SKM-1 (cell line): ENCODE results near the gene ZC3H8.

Source experiments
- DNase-seq: peaks from one replicate; lab custom pipeline; 2025; ENCODE audit not compliant: unreplicated experiment; lab: John Stamatoyannopoulos, UW

ZC3H8 gene

DNA sequence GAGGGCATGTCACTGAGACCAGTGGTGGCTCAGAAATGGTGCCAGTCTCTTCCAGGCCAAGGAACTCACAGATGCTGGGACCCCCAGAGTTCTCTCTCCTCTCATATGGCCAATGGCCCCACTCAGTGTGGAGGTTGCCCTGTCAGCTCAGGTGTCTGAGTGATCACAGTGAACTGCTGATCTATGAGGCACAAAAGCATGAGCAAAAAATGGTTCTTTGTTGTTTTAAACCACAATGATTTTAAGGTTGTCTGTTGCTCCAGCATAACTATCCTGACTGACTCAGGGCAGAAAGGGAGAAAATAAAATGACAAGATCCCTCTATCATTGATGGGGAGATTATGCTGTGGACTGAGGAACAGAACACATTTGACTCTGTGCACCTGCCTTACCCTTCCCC lies 58.9 kb downstream of the ZC3H8 start:
- DNase-seq, result no peak

DNA sequence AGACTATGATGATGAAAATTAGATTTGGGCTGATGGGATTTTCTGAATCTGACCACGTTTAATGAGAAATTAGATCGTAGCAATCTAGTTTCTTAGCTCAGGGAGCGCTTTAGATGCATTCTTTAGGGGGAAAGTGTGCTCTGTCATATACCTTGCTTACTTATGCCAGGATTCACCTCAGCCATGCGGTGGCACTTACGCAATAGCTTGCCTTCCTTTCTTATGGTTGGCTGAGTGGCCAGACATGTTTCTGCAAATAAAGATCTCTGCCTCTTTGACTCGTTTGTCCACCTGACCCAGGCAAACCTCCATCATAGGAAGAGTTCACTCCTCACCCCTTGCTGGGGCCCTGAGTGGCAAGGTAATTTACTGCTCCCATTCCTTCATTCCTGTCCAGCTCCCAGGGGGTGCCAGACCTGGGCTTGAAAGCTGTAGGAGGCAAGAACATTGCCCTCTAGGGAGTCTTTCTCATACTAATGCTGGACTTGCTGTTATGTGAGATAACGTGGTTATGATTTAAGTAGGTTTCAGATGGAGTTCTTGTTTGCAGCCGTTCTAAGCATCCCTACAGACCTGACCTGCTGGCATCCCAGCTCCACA lies 59.6 kb downstream of the ZC3H8 start:
- DNase-seq, result no peak

DNA sequence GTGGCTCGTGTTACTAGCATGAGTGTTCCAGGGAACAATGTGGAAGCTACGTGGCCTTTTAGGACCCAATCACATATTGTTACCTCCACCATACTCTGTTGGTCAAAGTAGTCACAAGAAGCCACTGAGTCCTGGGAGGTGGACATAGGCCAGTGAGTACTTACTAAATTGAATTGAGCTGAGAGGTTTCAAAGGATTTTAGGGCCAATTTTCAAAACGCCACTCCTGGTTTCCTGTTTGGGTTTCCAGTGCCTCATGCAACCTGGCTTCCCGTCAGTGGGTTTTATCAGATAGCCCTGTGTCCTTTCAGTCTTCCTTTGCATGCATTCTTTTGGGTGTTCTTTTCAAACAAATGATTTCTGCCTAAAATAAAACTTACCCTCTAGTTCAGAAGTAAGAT lies 60.4 kb downstream of the ZC3H8 start:
- no peak for DNase-seq

DNA sequence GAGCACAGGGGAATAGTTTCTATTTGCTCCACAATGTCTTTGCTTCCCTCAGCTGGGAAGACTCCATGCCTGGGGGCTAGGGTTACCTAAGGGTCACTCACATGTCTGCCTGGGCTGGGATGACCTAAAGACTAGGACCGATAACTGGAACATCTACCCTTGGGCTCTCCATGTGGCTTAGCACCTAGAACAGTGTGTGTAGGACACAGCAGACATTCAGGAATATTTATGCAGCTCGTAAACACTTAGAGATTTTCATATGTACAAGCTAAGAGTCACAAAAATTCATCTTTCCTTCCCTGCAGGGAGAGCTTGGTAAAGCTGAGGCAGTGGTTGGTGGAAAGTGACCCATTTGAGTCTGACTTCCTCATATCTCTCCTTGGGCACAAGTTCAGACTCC lies 60.8 kb downstream of the ZC3H8 start:
- no peak for DNase-seq

DNA sequence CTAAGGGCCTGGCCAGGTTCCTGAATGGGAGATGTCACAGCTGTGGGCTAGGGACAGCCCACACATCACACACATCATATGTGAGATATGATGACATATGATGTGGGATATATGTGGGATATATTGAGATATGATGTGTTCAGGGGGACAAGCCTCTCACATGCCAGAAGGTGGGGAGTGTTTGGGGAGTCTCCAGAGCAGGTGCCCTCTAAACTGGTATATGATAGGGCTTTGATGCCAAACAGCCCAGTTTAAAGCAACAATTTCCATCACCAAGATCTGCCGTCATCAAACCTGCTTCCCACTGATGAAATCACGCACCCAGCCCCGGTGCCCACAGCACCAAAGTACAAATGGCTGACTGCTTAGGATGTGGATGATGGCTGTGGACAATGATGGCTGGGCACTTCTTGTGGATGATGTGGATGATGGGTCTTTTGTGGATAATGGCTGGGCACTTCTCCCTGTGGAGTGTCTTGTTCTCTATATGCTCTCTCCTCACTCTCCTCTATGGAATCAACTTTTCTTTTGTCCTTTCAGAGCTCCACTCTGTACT lies 65.8 kb downstream of the ZC3H8 start:
- DNase-seq, result no peak

DNA sequence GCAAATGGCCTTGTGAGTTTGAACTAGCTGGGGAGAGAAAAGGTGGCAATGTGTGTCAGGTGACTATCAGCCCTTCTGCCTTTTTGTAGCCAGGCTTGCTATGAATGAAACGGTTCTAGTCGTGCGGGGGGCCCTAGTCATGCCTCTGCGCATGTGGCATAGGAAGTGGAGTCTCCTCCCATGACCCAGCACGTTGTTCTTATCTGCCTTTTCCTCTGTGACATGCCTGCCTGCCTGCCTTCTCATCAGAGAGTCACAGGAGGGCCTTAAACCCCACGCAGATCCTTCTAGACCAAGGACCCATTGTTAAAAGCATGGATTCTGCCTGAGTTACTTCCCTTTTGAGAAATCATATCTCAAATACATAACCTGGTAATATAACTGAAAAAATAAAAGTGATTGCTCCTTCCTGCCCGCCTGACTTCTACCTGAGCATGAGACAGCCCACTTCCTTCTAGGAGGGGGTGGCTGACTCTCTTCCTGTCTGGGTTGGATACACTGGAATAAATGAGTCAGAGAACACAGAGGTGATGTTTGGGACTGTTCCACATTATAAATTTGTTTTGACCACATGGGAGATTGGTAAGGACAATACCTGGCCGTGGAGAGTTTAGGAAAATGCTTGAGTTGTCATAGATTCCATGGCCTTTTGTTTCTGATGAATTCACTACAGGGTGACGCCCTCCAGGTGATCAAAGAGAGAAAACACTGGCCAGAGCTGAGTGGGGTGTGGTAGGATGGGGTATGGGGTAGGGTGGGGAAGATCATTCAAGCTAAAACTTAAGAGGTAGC lies 66.8 kb downstream of the ZC3H8 start:
- no peak for DNase-seq

DNA sequence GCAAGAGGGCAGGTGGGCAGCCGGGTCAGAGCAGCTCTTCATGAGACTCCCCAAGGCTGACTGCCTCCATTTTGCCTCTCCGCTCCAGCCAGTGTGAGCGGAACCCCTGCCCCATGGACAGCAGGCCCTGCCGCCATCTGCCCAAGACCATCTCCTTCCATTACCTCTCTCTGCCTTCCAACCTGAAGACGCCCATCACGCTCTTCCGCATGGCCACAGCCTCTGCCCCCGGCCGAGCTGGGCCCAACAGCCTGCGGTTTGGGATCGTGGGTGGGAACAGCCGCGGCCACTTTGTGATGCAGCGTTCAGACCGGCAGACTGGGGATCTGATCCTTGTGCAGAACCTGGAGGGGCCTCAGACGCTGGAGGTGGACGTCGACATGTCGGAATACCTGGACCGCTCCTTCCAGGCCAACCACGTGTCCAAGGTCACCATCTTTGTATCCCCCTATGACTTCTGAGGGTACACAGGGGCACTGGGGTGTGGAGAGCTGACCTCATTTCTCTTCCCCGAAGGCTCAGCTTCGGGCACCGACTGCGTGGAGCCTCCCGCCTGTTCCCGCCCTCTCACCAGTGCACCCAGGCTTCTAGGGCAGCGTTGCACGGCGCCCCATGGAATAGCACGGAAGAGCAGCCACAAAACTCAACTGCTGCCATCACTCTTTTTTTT lies 67.7 kb downstream of the ZC3H8 start:
- DNase-seq, result no peak

DNA sequence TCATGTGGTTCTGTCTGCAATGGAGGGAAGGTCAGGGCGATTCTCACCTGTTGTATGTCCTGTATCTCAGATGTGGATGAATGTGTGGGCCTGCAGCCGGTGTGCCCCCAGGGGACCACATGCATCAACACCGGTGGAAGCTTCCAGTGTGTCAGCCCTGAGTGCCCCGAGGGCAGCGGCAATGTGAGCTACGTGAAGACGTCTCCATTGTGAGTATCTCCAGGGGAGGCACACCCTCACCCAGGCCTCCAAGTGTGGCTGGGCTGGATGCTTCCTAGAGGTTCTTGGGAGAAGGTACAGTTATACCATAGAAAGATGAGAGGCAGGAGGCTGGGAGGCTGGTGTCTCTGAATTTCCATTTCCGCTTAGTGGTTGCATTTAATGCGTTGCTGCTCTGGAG lies 69.7 kb downstream of the ZC3H8 start:
- DNase-seq, result no peak

DNA sequence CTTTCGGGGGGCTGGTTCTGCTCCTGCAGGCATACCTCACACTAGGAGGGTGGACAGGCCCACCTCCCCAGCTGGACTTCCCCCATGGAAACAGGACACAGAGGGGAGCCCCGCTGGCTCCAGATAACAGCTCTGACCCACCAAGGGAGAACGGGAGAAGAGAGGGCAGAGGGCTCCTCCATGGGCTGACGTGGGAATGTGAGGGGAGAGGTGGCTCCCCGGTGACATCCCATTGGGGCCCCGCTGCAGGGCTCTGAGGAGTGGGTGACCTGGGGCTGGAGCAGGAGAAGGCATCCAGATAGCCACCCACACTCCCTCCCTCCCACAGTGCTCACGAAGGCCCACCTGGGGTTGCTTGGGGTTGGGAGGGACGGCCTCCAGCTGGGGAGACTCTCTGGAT lies 70.7 kb downstream of the ZC3H8 start:
- DNase-seq, result no peak

DNA sequence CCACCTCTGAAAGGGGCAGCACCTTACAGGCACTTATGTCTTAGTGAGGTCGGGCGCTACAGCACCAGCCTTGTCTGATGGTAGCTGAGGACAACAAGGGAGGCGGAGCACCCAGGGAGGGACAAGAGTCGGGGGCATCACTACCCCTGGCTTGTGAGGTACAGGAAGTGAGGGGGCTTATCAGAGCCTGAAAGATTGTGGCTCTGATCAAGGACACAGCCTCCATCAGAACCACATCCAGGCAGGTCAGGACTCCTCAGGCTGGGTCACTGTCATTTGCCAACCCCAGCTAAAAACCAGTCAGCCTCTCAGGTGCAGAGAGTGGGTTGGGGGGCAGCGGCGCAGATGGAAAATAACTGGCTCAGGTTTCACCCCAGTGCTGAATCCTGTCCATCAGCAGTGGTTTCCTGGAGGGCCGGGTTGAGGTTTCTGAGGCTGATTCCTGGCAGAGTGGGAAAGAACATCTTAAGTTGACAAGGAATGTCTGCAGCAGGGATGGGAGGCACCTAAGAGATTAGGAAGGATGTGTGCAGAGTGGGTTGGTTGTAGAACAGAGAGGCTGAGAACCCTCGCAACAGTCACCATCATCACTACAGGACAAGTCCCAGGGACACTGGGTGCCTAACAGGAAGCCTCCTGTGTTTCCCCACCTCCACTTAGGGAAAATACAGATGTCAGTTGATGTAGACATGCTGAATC lies 71.4 kb downstream of the ZC3H8 start:
- DNase-seq, result no peak

DNA sequence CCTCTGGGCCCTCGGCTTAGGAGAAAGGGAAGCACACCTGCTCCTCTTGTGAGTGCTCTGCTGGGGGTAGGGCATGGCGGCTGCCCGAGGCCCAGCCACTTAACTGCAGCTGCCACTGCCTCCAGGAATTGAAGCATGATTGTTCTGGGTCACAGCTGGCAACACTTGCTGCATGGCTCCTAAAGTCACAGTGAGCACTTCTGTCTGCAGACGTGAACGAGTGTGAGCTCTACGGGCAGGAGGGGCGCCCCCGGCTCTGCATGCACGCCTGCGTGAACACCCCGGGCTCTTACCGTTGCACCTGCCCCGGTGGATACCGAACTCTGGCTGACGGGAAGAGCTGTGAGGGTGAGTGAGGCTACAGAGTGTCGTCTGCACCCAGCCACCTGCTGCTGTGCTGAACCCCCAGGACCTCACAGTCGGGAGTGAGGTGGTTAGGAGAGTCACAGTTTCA lies 72.2 kb downstream of the ZC3H8 start:
- no peak for DNase-seq

DNA sequence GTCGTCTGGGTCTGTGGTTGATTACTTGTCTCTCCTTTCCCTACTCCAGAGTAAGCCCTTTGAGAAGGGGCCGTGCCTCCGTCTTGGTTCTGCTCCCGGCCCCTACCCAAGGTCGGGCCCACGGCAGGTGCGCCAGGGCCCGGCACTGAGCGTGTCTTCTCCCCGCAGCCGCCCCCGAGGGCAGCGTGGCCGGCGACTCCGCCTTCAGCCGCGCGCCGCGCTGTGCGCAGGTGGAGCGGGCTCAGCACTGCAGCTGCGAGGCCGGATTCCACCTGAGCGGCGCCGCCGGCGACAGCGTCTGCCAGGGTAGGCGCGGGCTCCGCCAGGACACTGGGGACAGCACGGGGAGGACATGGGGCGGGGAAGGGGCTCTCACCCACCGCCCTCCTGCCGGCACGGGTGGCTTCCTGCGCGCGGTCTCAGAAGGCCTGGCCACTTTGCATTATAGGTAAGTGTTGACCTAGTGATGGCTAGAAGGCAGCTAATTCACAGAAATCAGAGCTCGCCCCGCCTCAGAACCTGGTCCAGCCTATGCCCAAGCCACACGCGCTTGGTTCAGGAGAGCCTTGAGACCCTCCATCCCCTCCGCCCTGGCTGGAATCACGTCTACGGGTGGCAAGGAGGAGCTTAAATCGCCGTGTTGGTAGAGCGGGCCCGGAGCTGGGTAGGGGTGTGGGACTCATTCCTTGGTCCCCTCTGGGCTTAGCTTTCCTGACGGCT lies 73.1 kb downstream of the ZC3H8 start:
- DNase-seq, result no peak

DNA sequence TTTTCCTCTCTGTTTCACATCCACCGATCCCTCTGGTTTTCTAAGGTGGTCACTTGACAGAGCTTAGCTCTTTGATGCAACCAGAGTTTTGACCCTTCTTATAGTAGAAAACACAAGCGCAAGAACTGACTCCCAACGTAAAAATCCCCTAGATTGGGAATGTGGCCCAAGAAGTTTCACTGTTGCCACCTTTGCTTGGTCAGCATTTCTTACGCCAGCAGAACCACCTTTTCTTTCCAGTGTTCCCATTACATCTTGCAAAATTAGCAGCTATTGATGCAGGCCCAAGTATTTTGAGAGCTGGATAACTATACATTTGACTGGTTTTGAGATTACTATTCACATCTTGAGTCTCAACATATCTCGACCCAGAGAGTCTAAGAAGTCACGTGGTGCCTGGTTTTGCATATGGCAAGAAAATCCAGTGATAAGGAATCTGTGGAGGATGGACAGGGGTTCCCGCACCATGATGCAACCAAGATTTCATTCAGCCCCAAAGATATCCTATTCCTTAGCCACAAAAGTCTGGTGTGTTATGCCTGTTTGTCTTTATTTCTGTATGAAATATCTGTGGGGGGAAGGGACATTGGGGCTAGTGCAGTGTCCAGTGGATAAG lies 78.8 kb downstream of the ZC3H8 start:
- DNase-seq, result no peak

DNA sequence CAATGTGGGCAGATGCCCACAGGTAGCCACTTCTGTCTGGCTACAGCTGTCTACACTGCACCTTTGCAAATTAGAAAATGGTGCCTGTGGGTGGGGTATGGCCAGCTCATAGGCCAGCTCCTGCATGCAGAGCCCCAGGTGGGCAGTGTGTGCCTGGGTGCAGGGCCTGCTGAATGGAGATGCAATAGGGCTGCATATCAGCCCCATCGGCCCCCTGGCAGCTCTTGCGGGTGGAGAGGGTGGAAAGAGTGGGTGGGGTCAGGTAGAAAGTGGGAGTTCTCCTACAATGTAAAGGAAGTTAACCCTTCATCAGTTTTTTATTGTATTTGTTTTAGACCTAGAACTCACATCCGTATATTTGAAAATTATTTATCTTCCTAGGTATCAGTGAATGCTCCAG lies 79.5 kb downstream of the ZC3H8 start:
- no peak for DNase-seq

DNA sequence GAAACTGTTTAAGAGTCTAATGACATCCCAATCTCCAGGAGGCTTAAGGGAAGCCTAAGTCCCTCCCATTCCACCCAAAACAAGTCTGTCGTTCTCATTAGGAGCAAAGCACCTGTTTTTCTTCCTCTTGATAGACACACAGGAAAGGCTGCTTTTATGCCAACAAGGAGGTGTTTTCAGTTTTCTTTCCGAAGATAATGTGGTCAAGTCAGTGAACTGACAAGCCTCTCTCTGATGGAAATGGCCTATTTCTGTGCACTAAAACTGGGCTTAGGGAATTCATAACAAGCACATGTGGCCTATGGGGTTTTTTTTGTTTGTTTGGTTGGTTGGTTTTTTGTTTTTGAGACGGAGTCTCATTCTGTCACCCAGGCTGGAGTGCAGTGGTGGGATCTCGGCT lies 80.5 kb downstream of the ZC3H8 start:
- no peak for DNase-seq

DNA sequence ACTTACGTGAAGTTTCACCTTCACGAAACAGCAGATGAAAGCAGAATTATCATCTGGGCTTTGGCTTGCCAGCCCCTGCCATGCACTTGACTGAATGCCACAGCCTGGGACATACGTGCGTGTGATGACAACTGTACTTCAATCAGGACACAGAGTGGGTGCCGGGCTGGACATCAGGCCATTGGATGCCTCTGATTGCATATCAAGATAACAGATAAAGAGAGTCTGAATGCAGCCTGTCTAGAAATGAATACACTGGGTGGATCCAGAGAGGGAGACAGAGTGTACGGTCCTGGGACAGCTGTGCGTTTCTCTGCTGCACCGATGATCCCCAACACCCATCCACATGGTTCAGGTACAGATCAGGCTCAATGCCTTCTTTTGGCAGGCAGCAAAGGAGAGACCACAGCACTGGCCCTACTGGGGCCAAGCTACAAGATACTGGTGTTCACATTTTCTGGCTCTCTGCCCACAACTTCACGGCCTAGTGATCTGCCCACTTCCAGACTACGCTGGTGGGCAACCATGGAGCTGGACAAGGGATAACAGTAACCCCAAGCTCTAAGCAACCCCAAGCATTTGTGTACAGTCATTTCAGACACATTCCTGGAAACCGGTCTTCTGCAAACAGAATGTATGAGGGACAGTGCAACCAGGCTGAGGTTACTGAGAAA lies 81.1 kb downstream of the ZC3H8 start:
- DNase-seq, result no peak

DNA sequence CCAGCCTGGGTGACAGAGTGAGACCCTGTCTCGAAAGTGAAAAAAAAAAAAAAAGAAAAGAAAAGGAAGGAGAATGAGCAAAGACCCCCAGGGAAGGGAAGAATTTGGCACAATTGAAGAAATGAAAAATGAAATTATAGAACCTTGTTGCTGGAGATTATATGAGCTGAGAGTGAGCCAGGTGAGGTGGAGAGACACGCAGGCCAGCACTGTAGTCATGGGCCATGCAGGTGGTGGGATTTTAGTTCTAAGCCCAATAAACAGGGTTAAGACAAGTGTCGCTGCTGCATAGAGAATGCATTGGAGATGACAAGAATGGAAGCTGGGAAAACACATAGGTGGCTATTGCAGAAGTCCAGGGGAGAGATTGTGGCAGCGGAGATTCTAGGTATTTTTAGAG lies 84.3 kb downstream of the ZC3H8 start:
- DNase-seq, result no peak

DNA sequence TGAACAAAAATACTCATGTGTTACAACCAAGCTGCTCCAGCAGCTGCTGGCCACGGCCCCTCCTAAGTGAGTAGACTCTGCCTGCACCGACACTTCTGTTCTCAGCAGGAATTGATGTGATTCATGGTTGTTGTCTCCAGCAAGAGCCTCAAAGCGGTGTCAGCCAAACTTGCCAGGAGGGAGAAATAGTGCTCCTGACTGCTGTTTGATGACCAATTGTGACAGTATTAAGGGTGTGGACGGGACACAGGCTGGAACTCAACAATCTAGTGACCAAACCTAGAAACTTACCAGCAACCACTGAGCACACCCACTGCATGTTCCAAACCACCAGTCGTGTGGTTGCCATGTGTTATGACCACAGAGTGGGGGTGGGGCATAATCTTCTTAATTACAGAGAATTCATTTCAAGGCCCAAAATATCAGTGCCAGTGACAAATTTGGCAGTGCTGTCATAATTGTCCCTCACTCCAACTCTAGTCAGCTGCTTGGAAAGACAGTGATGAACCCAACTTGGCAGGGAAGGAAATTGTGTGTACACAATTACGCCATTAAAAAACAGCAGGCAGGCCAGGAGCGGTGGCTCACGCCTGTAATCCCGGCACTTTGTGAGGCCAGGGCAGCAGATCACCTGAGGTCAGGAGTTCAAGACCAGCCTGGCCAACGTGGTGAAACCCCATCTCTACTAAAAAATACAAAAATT lies 86.3 kb downstream of the ZC3H8 start:
- no peak for DNase-seq

DNA sequence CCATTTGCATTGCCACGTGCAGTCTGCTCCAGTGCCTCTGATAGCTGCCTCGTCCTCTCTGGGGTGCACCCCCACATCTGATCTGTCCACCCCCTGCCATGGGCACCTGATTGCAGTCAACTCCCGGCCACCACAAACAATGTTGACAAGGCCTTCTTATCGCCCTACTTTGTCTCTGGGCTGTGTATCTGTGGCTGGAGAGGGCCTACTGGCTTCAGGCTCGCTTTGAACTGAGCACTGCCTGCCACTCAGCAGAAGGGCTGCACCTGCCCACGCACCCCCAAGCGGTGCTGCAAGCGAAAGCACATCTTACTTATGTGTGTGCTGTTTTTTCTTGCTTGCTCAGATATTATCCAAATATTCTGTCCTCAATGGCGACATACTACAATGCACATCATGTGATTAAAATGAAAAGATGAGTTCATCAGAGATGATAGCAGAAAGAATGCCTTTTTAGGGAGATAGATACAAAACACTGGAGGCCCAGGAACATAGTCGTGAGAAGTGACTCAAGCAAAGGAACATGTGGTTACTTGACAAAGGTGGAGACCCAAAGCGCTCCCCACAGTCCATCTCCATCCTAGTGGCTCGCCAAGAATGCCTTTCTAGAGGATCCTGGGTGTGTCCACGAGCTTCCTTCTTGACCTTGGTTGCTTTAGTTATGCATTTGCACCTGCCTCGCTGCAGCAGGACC lies 87.9 kb downstream of the ZC3H8 start:
- DNase-seq, result no peak
